Inflammatory macrophage treated with lipopolysaccharide for 4 hours (primary cell): ENCODE data around the gene CD44.

Source experiments
- DNase-seq: peaks from one replicate; pipeline ENCODE4 v3.0.0-alpha.2; 2020

CD44 gene

DNA sequence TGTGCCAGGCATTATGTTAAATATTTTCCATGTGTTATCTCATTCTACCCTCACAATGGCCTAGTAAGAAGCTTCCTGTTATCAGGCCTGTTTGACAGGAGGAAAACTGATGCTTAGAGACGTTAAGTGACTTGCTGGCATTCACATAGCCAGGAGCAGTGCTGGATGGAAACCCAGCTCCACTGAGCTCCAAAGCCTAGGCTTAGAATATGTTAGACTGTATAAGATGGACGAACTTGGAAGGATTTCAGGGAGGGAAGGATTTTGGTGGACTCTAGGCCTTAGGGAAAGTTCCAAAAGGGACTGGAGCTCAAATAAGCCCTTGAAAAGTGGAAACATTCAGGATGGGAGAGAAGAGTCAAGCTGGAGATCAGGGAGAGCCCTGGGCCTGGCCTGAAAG, 2.1 kb downstream of the CD44 start:
- DNase-seq, result peak; percentile 42

- peak; percentile 85 for DNase-seq
Observed at GRCh38 chr11:35141571-35141971, 2.6 kb downstream of the CD44 start.

DNA sequence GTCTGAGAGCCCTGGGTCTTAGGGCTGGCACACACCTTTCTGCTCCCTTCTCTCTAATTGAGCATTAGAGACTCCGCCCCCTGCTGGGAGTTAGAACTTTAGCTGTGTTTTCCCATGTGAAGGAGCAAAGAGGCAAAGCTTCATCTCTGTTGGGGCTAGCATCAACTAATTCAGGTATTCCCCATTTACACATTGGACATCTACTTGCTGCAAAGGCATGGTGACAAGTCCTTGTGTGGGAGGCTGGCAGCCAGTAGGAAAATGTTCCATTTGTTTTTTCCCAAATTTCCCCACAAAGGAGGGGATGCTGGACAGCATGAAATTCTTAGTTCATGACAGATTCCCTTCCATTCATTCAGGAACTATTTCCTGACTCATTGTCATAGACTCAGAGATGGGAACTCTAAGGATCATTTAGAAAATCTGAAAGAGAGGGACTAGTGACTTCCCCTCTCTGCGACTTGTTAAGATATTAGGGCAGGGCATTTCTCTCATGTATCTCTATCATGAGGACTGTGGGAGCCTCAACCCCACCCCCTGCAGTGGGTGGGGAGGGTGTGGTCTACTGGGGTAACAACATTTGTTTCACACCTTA, 3.6 kb downstream of the CD44 start:
- DNase-seq, result peak; percentile 74

GRCh38 chr11:35143297-35144135, 4.5 kb downstream of the CD44 start:
- peak; percentile 25 for DNase-seq

GRCh38 chr11:35144136-35144741, 5.3 kb downstream of the CD44 start:
- peak; percentile 73 for DNase-seq

GRCh38 chr11:35144806-35145205, 5.8 kb downstream of the CD44 start:
- DNase-seq, result peak; percentile 44

DNA sequence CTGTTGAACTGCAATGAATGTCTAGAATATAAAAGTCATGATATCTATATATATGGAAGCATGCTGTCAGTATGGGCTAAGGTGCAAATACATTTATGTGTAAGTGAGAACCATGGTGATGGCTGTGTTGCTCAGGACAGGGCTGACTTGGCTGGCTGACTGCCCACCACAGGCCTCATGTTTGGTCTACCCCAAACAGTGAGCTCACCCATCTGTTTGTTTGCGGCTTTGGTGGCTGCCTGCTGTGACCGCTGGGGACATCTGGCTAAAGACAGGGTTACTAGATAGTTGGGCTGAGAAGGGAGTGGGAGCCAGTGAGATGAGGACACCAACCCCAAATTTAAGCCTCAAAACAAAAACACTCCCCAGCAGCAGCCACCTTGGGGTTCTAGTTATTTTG, 6.3 kb downstream of the CD44 start:
- DNase-seq, result peak; percentile 16

- peak; percentile 49 for DNase-seq
Observed at GRCh38 chr11:35146074-35146521, 7.1 kb downstream of the CD44 start.

- peak; percentile 76 for DNase-seq
Observed at GRCh38 chr11:35146711-35147110, 7.7 kb downstream of the CD44 start.

DNA sequence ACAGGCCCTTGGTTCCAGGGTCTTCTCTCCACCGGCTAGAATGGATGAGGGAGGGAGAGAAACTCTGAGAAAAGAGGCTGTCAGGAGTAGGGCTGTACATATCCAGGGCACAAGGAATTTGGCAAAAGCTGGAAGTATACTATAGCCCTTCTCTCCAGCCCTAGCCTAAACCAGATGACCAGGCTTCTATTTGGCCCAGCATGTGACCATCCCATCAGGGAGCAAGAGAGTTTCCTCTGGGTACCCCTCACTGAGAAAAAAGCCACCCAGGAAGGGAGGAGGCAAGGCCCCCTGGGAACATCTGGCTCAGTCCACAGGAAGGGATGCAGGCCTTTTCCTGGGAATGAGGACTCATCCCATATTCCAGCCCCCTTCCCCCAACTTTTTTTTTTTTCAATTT, 8.3 kb downstream of the CD44 start:
- peak; percentile 4 for DNase-seq

DNA sequence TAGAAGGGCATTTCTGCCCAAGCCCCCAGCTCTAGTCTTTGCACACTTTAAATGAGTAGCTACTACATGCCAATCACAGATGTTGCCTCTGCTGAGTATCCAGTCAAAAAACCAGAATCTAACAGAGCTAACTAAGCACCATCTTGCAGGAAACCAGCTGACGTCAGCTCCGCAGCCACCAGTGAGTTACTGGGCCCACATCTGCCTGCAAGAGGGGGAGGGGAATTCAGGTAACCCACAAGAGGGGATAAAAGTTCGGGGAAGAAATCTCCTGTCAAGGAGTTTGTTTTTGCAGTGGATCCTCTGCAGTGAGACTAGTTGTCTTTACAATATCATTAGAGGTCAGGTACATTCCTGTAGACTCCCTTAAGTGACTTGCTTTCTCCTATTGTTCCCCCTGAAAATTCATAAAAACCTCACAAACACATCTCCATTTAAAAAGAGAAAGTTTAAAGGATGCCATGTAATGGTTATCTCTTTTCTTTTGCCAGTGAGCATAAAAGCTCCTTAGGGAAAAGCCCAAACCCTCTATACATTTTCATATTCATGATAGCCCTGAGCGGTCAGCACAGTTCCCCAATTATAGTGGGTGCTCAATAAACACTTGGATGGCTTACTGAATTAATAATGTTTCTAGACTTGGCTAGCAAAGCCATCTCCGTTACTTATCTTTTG, 9.3 kb downstream of the CD44 start:
- peak; percentile 10 for DNase-seq

DNA sequence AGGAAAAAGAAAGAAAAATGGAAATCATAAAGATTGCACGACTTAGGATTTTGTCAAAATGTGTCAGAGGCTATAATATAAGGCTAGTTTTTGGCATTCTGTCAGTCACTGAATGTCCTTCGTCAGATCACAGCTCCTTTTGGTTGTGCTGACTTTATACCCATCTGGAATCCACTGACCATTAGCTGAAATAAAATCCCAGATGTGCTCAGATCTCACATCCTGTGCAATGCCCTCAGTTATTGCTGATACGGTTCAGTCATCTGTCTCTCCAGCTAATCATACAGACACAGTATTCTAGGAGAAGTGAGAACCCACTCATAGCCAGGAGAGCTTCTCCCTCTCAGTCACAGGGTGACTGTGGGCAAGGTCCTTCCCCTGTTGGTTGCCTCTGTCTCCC, 11.5 kb downstream of the CD44 start:
- no peak for DNase-seq

- no peak for DNase-seq
Observed at GRCh38 chr11:35151241-35151640, 12.3 kb downstream of the CD44 start.

GRCh38 chr11:35151683-35152280, 12.8 kb downstream of the CD44 start:
- DNase-seq, result no peak

GRCh38 chr11:35152575-35152974, 13.6 kb downstream of the CD44 start:
- DNase-seq, result no peak

GRCh38 chr11:35153280-35153679, 14.3 kb downstream of the CD44 start:
- DNase-seq, result no peak

DNA sequence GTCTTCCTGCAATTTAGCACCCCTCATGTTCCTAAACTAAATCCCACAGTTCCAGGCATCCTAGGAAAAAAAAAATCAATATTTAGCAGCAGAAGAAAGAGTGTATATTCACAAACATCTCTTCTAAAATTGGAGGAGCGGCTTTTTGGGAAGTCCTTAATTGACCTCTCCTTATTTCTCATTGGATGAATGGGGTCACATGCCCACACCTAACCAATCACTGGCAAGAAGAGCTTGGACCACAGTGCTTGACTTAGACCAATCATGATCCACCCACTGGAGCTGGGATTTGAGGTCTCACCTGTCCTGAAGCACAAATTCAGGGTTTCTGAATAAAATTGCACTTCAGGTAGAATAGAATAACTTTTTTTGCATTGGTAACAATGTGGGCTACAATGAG, 16.0 kb downstream of the CD44 start:
- no peak for DNase-seq

DNA sequence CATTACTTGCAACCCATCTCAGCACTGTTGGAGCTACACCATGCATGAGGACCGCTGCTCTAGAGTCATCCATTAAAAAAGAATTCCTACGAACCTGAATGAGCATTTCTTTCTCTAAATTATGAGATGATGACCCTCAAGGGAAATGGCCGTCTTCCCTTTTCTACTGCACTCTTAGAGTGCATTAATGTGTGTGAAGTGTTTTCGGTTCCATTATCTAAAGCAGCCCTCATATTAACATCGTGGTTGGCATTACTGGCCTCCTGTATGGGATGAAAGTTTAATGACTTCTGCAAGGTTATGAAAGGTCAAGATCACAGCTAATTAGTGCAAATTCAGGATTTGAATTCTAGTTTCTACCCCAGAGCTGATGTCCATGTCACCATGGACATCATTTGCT, 16.7 kb downstream of the CD44 start:
- DNase-seq, result no peak

GRCh38 chr11:35157814-35158700, 19.1 kb downstream of the CD44 start:
- DNase-seq, result no peak

- DNase-seq, result peak; percentile 58
Observed at GRCh38 chr11:35158701-35159510, 19.9 kb downstream of the CD44 start.

DNA sequence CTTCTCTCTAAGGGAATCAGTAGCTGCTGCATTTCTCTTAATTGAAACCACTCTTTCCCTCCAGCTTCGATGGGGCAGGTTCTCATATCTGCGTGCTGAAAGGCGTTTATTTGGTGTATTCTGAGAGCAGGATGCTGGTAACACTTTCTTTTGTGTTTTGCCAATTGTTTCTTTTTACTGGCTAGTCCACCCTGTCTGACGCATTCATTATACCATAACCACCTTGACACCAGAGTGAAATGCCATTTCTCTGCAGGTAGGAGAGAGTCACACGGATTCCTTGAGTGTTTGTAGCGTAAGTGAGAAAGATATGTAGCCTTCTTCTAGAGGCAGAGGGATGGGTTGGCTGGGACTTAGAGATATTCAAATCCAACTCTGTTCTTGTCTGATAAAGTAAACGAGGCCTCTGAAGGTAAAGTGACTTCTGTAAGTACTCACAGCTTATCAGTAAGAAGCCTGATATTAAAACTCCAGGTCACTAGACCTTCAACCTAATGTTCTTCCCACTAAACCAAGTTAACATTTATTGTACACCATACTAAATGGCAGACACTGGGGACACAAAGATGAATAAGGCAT, 21.4 kb downstream of the CD44 start:
- no peak for DNase-seq
